H9 (cell line): ENCODE data around the gene ANGEL2. TPM values are rescaled to one million over a fixed set of nuclear protein-coding genes. Genes with fewer than 3 reads are reported as not detected.

ENCODE experiments used
- DNase-seq: peaks from one replicate; pipeline ENCODE4 v3.0.0-alpha.2; 2017
- H2AFZ ChIP-seq: one replicate; pipeline ENCODE4 v1.6.1; 2013; ENCODE audit warnings: mild to moderate bottlenecking, low read length, control low read depth, moderate library complexity
- H2AK5ac ChIP-seq: 2 replicates; pipeline ENCODE4 v1.6.1; 2013; ENCODE audit warnings: low read length, control low read depth, mixed read lengths; ENCODE audit not compliant: insufficient read length
- H2BK120ac ChIP-seq: one replicate; pipeline ENCODE4 v1.6.1; 2013; ENCODE audit warnings: low read depth, mild to moderate bottlenecking, low read length, control low read depth, inconsistent platforms; ENCODE audit not compliant: poor library complexity, severe bottlenecking
- H2BK12ac ChIP-seq: 2 replicates; pipeline ENCODE4 v1.6.1; 2013; ENCODE audit warnings: low read length, control low read depth, mixed read lengths, low read depth; ENCODE audit not compliant: insufficient read length
- H2BK15ac ChIP-seq: 2 replicates; pipeline ENCODE4 v1.6.1; 2013; ENCODE audit warnings: low read depth, low read length, control low read depth
- H2BK20ac ChIP-seq: one replicate; pipeline ENCODE4 v1.6.1; 2013; ENCODE audit warnings: low read depth, mild to moderate bottlenecking, low read length, control low read depth, inconsistent platforms; ENCODE audit not compliant: poor library complexity, severe bottlenecking
- H2BK5ac ChIP-seq: 2 replicates; pipeline ENCODE4 v1.6.1; 2013; ENCODE audit warnings: low read length, control low read depth, mixed read lengths; ENCODE audit not compliant: insufficient read length
- H3K14ac ChIP-seq: 2 replicates; pipeline ENCODE4 v1.6.1; 2013; ENCODE audit warnings: low read length, control low read depth; ENCODE audit not compliant: insufficient read depth
- H3K18ac ChIP-seq: 2 replicates; pipeline ENCODE4 v1.6.1; 2013; ENCODE audit warnings: low read depth, mild to moderate bottlenecking, mixed read lengths, low read length, control low read depth; ENCODE audit not compliant: insufficient read length
- H3K23ac ChIP-seq: 2 replicates; pipeline ENCODE4 v1.6.1; 2013; ENCODE audit warnings: low read length, control low read depth, mixed read lengths, low read depth; ENCODE audit not compliant: insufficient read length
- H3K23me2 ChIP-seq: 2 replicates; pipeline ENCODE4 v1.6.1; 2013; ENCODE audit warnings: low read depth, mild to moderate bottlenecking, mixed read lengths, low read length, control low read depth; ENCODE audit not compliant: insufficient read length, poor library complexity, severe bottlenecking
- H3K27ac ChIP-seq: 2 replicates; pipeline ENCODE4 v1.5.1; 2013; ENCODE audit warnings: low read length, control low read depth, mixed read lengths, low read depth; ENCODE audit not compliant: insufficient read length
- H3K27me3 ChIP-seq: 2 replicates; pipeline ENCODE4 v1.6.1; 2013; ENCODE audit warnings: low read length, control low read depth, inconsistent platforms; ENCODE audit not compliant: insufficient read depth
- H3K4ac ChIP-seq: 2 replicates; pipeline ENCODE4 v1.6.1; 2013; ENCODE audit warnings: low read depth, mild to moderate bottlenecking, control low read depth, inconsistent platforms, low read length, moderate library complexity
- H3K4me1 ChIP-seq: 2 replicates; pipeline ENCODE4 v1.6.1; 2013; ENCODE audit warnings: low read length, control low read depth, inconsistent platforms; ENCODE audit not compliant: insufficient read depth
- H3K4me2 ChIP-seq: 2 replicates; pipeline ENCODE4 v1.6.1; 2013; ENCODE audit warnings: low read length, control low read depth, mixed read lengths; ENCODE audit not compliant: insufficient read length, insufficient read depth
- H3K56ac ChIP-seq: 2 replicates; pipeline ENCODE4 v1.6.1; 2013; ENCODE audit warnings: low read depth, mild to moderate bottlenecking, mixed read lengths, low read length, control low read depth; ENCODE audit not compliant: insufficient read length
- H3K79me1 ChIP-seq: 2 replicates; pipeline ENCODE4 v1.6.1; 2013; ENCODE audit warnings: low read depth, mild to moderate bottlenecking, moderate library complexity, low read length, control low read depth, inconsistent platforms; ENCODE audit not compliant: insufficient read depth, poor library complexity, severe bottlenecking
- H3K79me2 ChIP-seq: 2 replicates; pipeline ENCODE4 v1.6.1; 2013; ENCODE audit warnings: low read length, control low read depth, inconsistent platforms; ENCODE audit not compliant: insufficient read depth
- H3K9ac ChIP-seq: 2 replicates; pipeline ENCODE4 v1.6.1; 2013; ENCODE audit warnings: low read length, control low read depth, mixed read lengths; ENCODE audit not compliant: insufficient read length; ENCODE audit errors: extremely low read depth
- H3K9me3 ChIP-seq: one replicate; pipeline ENCODE4 v1.6.1; 2013; ENCODE audit warnings: low read depth, low read length, inconsistent platforms; ENCODE audit not compliant: control insufficient read depth
- H3T11ph ChIP-seq: one replicate; pipeline ENCODE4 v1.6.1; 2013; ENCODE audit warnings: mild to moderate bottlenecking, low read length, control low read depth, inconsistent platforms
- H4K20me1 ChIP-seq: one replicate; pipeline ENCODE4 v1.6.1; 2013; ENCODE audit not compliant: control insufficient read depth, insufficient read length, insufficient read depth
- H4K5ac ChIP-seq: 2 replicates; pipeline ENCODE4 v1.6.1; 2013; ENCODE audit warnings: low read depth, mild to moderate bottlenecking, mixed read lengths, low read length, control low read depth; ENCODE audit not compliant: insufficient read length
- H4K8ac ChIP-seq: replicated peaks from 2 replicates; pipeline ENCODE4 v1.6.1; 2013; ENCODE audit warnings: low read length, control low read depth, mixed read lengths, low read depth; ENCODE audit not compliant: insufficient read length
- H4K91ac ChIP-seq: 2 replicates; pipeline ENCODE4 v1.6.1; 2013; ENCODE audit warnings: low read depth, mild to moderate bottlenecking, moderate library complexity, mixed read lengths, low read length, control low read depth; ENCODE audit not compliant: insufficient read length
- H3K27ac Mint-ChIP-seq, 3 experiments: 2 replicates in 2 of 3; 3 replicates in 1 of 3; pipeline ENCODE4 v1.8.0; 2020 to 2021; ENCODE audit warnings: mixed read lengths in 3 of 3, mild to moderate bottlenecking in 1 of 3, moderate library complexity in 1 of 3
- H3K27me3 Mint-ChIP-seq: 2 replicates; pipeline ENCODE4 v1.8.0; 2021; ENCODE audit warnings: low read depth, mild to moderate bottlenecking, moderate library complexity, mixed read lengths
- H3K36me3 Mint-ChIP-seq, 3 experiments: 2 replicates in 2 of 3; 3 replicates in 1 of 3; pipeline ENCODE4 v1.8.0; 2020 to 2021; ENCODE audit warnings: low read depth in 3 of 3, mixed read lengths in 3 of 3; ENCODE audit not compliant: insufficient read depth in 1 of 3
- H3K4me1 Mint-ChIP-seq, 2 experiments: 2 replicates each; pipeline ENCODE4 v1.8.0; 2020; ENCODE audit warnings: mixed read lengths in 2 of 2
- H3K4me3 Mint-ChIP-seq, 2 experiments: 2 replicates in 1 of 2; 3 replicates in 1 of 2; pipeline ENCODE4 v1.8.0; 2020 to 2021; ENCODE audit warnings: mild to moderate bottlenecking in 2 of 2, mixed read lengths in 2 of 2, moderate library complexity in 1 of 2
- H3K9me3 Mint-ChIP-seq, 2 experiments: 2 replicates in 1 of 2; 3 replicates in 1 of 2; pipeline ENCODE4 v1.8.0; 2020; ENCODE audit warnings: mild to moderate bottlenecking in 2 of 2, mixed read lengths in 2 of 2, moderate library complexity in 1 of 2
- CTCF ChIP-seq: fragments of 200-600 bp; sonication (generic); conservative IDR thresholded peaks from 3 replicates; pipeline ENCODE4 v1.8.0; 2021; ENCODE audit warnings: antibody characterized with exemption, mild to moderate bottlenecking
- WGBS: extraction: QIAGEN DNeasy Blood & Tissue Kit; methylation state at CpG from one replicate; pipeline ENCODE4 v1.1.7; 2013; ENCODE audit warnings: missing lambda C conversion rate, low lambda C conversion rate, mixed read lengths; ENCODE audit not compliant: insufficient read length; ENCODE audit errors: extremely low coverage; 5-methylcytosine and 5-hydroxymethylcytosine counted together
- total RNA-seq: library from RNA; stranded (reverse); gene quantifications from 2 replicates; pipeline ENCODE4 v1.2.1, GENCODE V29; 2021

ANGEL2 gene
- total RNA-seq, 1 experiment from 2014 or later = 47.8 TPM

GRCh38 chr1:212977781-212978645 is 37.7 kb downstream of the ANGEL2 start:
- Histone ChIP-seq H3K4ac (no peak overlapping the region), H3K9me3 (no peaks in the 10 kb centered on the region), H4K5ac (no peak overlapping the region), H3K79me1 (no peaks in the 10 kb centered on the region), H4K8ac (no peak overlapping the region), H3K27ac (no peak overlapping the region), H3T11ph (no peak overlapping the region), H3K79me2 (no peaks in the 10 kb centered on the region), H4K91ac (no peak overlapping the region), H3K4me1 (peaks cover 7% of the 10 kb centered on the region; the same call in 1 of the 2 replicates), H3K9ac (no peak overlapping the region), H2AFZ (no peak overlapping the region), H4K20me1 (no peaks in the 10 kb centered on the region), H2BK5ac (no peak overlapping the region), H2BK20ac (no peak overlapping the region), H3K4me2 (no peak overlapping the region), H3K27me3 (no peaks in the 10 kb centered on the region), H3K23me2 (no peaks in the 10 kb centered on the region), H3K18ac (no peak overlapping the region), H2BK15ac (no peak overlapping the region), H2BK12ac (no peak overlapping the region), H2BK120ac (no peak overlapping the region), H3K14ac (no peak overlapping the region), H3K56ac (no peak overlapping the region), H3K23ac (no peak overlapping the region), H2AK5ac (no peak overlapping the region)
- Mint-ChIP-seq H3K27me3 (no peaks in the 10 kb centered on the region; the same call in 1 of the 2 replicates), H3K4me1 (peaks cover 47 to 51% of the 10 kb centered on the region in 2 experiments), H3K27ac (peak overlapping the region; percentile 76 to 87 (median 86); a peak in 5 of 7 replicates), H3K4me3 (no peak overlapping the region), H3K9me3 (no peaks in the 10 kb centered on the region), H3K36me3 (peaks cover 68 to 99% (median 75%) of the 10 kb centered on the region in 3 experiments)
- no CpG with 5 or more reads among the region's 16 CpGs for WGBS
- no peak for TF ChIP-seq CTCF
- DNase-seq = peak; percentile 21
